Activated CD8-positive, alpha-beta memory T cell treated with anti-CD3 and anti-CD28 coated beads, Interleukin-2, amount 50 U/mL, for 24 hours (primary cell): ENCODE measurements around the gene CNTNAP2.

Experiments used
- DNase-seq: peaks from one replicate; pipeline ENCODE4 v3.0.0-alpha.2; 2020; ENCODE audit errors: extremely low read depth

Gene CNTNAP2

DNA sequence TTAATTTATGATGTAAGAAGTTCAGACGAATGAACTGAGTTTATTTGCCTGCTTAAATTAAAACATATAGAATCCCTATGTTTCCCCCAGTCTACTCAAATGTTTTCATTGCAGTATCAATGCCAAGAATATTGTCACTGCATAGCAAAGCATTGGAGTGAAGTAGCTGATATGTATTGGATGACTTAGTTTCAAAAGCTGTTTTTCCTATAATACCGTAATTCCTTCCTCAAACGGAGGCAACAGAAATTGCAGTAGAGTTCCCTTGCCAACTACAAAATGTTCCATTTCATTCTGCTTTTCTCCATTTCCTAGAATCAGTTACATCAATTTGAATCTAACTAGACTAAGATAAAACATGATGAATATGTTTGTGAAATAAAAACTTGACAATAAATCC is 174.1 kb downstream of the CNTNAP2 start:
- no peak for DNase-seq

DNA sequence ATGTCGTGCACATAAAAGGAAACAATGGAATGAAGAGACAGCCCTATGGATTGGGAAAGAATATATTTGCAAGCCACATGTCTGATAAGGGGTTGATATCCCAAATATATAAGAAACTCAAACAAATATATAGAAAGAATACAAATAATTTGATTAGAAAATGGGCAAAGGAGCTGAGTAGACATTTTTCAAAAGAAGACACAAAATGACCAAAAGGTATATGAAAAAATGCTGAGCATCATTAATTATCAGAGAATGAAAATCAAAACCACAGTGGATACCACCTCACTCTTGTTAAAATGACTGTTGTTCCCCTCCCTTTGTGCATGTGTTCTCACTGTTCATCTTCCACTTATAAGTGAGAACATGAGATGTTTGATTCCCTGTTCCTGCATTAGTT is 175.3 kb downstream of the CNTNAP2 start:
- no peak for DNase-seq

DNA sequence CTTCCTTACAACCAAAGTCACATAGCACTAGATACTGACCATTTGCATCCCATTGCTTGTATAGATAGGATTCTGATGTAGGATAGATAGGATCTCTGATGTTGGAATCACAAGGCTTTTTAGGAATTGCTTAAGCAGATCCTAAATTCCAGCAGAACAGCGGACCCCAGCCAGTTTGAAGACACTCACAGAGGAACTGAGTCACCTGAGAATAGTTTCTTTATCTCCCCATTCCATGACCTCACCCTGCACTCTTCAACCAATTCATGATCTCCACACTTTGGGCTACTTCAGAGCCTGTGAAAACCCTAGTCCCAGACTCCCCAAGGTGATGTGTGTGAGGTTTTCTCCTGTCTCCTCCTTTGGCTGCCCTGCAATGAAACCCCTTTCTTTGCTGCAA is 179.4 kb downstream of the CNTNAP2 start:
- no peak for DNase-seq

DNA sequence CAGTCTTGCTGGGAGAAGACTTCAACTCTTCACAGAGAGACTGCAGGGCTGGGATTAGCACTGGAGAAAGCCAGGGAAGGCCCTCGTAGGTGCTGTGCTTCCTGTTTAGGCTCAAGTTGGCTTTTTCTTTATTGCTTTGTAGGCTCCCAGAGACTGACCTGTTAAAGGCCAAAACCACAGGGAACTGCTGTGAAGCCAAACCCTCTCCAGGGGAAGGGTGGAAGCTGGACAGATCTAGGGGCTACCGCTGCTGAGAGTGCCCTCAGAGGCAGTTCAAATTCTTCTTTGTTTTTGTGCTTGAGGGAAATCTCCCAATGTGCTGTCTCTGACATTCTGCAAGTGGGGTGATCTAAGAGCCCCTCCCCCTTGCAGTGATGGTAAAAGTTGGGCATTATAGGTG is 198.4 kb downstream of the CNTNAP2 start:
- no peak for DNase-seq

DNA sequence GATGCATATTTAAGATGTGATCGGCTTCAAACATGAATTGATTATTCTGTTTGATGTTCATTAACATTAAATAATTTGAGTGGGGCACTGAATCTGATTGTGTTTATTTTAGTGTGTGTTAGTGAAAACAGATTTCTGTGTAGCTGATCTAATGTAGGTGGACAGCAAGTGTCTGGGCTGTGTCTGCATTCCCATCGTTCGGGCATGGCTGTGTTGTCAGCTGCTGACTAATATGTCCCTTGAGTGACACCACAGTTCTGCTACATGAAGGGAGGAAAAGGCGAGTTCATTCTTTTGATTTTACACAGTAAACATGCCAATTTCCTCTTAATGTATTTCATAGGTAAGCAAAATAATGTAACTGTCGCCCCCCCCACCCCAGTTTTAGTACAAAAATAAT is 203.0 kb downstream of the CNTNAP2 start:
- DNase-seq = no peak

DNA sequence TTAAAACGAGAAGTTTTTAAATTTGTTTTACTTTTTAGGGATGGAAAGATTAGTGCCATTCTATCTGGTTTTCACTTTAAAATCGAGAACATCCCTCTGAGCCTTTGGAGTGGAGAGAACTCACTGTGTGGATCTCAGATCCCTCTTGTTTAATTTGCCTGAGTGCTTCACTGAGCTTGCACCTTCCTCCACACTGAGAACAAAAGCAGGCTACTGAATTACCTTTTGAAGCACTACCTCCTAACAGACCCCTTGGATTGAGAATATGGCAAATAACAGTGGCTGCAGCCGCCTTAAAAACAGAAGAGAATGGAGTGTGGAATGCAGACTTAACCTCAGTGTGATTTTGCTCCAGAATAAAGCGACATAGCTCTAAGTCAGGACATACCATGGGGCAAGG is 204.7 kb downstream of the CNTNAP2 start:
- no peak for DNase-seq

DNA sequence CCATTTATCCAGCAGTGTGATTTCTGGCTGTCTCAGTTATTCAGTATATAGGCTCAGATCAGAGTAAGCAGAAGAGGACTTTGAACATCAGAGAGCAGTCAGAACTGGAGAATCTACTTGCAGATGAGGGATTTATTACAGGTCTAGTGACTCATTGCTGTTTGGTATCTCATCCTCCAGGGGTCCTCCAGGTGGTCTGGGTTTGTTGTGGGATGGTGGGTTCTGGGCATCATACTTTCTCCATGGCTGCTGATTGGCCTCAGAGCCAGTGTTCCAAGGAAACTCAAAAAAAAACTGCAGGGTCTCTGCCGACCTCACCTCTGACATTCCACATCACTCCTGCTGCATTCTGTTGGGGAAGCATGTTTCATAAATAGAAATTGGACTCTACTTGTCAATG is 214.8 kb downstream of the CNTNAP2 start:
- no peak for DNase-seq

DNA sequence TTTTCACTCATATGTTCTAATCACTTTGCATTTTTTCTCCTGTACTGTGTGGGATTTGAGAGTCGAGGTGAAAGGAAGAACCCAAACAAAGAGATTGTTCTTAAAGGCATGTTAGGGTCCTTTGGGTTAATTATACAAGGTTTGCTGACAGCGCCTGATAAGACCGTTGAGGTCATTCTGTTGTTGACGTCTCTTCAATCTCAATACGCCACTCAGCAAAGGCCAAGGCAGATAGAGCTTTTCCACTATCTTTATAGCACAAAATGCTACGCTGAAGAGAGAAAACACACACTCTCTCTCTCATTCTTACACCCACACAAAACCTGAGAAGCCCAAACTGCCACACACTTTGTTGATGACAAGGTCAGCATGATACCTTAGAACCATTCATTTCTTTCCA is 228.7 kb downstream of the CNTNAP2 start:
- no peak for DNase-seq

DNA sequence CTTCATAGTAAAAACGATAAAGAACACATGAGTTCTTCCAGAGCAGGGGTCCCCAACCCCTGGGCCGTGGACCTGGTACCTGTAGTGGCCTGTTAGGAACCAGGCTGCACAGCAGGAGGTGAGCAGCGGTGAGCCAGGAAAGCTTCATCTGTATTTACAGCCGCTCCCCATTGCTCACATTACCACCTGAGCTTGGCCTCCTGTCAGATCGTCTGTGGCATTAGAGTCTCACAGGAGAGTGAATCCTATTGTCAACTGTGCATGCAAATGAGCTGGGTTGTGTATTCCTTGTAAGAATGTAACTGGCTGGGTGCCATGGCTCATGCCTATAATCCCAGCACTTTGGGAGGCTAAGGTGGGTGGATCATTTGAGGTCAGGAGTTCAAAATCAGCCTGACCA is 229.5 kb downstream of the CNTNAP2 start:
- DNase-seq = no peak

DNA sequence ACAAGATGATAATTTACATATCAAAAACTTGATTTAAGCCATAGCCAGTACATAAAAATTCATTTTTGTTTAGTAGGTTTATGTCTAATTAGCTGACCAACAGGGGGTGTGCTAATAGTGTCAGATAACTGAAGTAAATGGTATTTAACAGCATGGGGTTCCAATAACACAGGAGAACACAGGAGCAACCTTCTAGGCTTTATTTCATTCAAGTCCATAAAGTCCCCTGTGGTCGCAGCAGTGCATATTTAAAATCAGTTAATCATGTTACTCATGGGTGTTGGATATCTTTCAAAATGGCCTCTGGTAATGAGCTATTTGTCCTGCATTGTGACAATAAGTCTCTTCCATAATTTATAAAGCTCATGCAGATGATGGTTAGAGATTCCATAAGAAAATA is 238.6 kb downstream of the CNTNAP2 start:
- DNase-seq = no peak

DNA sequence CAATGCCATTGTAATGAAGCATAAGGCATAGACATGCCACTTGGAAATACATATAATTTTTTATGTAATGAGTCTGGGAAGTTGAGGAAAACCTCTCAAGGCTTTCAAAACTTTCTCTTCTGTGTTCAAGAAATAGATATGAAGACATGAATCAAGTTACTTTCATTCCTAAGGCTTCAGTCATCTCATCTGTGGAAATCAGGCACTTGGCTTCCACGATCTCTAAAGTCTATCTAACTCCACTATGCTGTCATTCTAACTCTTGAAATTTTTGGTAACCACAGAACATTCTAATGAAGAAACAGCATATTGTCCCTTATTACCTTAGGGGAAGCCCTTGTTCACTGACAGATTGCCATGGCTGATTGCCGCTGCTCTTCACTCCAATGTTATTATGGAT is 242.6 kb downstream of the CNTNAP2 start:
- no peak for DNase-seq

DNA sequence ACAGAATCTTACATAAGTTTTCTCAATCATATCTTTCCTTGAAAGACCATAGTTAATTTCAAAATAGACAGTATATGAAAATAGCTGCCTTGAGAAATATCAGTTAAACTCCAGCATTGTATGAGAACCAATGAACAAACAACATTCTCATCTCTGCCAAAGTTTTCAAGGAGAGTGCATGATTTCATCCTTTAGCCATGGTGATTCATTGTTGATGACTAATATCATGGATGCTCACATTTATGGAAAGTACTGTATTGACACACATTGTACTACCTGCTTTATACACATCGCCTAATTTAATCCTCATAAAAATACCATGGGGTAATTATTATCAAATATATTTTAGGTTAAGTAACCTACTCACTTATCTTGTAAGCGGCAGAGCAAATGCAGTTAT is 250.3 kb downstream of the CNTNAP2 start:
- DNase-seq = no peak

DNA sequence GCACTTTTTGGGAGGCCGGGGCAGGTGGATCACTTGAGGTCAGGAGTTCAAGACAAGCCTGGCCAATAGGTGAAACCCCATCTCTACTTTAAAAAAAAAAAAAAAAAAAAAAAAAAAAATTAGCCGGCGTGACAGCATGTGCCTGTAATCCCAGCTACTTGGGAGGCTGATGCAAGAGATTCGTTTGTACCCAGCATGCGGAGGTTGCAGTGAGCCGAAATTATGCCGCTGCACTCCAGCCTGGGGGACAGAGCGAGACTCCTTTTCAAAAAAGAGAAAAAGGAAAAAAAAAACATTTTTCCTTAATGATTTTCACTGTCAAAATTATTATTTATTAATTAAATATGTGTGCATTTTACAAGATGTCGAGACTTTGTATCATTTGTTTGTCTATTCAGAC is 253.6 kb downstream of the CNTNAP2 start:
- DNase-seq = no peak

DNA sequence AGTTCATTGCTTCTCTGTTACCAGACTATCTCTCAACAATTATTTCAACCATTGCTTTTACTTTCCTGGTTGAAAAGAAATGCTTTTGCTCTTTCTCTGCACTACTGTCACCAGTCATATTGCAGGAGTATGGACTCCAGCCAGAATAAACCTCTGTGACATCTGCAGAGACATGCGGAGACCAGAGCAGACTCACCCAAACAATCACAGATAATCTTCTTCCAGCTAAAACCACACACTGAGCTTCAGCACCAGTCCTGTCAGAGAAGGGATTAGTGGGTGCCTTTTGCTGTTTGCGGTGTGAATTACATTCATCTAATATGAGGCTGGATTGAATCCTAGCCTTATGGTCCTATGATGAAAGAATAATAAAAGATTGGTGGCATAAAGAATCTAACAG is 258.6 kb downstream of the CNTNAP2 start:
- DNase-seq = no peak

DNA sequence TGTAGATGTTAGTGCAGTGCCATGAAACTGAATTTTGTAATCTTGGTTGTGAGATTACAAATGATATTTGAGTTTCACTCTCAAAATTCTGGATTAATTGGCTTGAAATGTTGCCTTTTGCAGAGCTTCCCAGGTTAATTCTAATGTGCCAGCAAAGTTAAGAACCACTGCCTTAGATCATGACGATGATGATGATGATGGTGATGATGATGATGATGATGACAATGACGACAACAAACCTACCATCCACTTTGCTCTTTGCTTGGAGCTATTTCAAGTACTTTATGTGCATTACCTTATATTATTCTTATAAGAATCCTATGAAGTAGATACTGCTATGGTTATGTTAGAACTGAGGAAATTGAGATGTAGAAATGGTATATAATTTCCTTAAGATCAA is 261.6 kb downstream of the CNTNAP2 start:
- no peak for DNase-seq

DNA sequence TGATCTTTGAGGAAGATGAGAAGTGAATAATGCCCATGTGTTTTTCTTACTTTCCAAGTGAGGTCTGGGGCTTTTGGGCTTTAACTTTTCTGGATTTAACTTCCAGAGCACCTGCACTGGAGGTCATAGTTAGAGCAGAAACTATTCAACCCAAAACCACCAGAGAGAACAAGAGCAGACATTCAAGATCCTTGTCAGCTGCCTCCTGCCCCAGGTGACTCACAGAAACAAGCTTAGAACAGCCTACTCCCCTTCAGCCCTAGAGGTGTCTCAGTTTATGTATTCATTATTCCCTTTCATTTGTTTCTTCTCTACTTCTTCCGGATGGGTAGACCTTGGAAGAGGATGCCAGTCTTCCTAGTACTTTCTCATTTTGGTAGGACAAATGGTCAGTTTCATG is 270.5 kb downstream of the CNTNAP2 start:
- no peak for DNase-seq

DNA sequence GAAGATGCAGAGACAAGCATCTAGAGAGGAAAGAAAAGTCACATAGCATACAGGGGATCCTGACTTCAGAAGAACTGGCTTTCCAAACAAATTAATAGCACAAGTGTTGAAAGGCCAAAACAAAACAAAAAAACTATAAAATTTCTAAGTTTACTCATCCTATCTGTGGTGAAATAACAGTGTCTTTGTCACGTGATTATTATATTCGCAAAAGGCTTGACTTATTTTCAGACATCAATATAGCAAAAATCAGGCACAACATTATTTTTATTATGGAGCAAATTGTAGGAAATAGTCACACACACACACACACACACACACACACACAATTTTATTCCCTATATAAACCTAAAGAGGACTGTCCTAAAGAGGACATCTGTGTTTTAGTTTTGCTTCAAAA is 272.3 kb downstream of the CNTNAP2 start:
- DNase-seq = no peak

DNA sequence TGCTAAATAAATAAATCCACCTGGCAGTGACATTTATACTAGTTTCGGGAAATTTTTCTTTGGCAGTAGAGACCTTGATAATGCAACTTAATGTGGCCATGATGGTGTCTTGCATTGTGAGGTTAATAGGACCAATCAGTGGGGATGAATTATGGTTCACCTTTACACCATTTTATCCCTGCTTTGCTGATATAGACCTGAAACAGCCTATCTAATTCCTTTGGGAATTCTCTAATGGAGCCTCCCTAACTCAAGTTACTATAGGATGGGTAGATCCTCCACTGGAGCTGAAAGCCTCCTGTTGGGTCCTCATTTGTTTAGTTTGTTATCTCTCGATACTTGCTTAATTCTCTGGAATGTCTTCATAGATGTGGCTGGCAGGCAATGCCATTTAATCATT is 276.7 kb downstream of the CNTNAP2 start:
- no peak for DNase-seq

DNA sequence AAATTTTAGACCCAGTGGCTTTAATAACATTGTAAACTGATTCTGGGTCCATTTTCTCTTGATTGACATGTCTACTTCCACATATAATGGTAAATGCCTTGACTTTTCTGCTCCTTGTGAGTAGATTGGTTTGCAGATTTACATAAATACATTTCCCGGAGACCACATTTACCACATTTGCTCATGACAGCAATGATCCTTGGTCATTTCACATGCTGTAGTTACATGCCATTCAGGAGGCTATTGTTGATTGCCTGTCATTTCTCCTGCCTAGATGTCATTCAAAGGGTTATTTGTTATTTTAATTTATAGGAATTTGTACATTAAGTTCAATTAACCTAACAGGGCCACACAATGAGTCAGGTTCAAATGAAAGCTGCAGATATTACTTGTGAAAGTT is 280.5 kb downstream of the CNTNAP2 start:
- no peak for DNase-seq

DNA sequence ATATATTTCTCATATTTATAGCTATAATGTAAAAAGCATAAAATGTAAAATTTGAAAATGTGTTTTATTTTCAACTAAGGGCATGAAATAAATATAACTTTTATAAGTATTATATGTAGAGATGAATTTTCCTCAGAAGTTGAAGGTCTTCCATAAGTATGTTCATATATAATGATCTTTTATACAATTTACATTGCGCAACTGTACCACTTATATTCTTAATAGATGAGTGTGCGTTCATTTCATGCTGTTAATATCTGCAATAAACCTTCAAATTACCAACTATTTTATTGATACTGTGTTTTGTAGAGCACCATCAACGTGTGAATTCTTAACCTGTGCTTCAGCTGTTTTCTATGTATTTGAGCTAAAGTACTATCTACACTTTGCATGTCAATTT is 285.3 kb downstream of the CNTNAP2 start:
- no peak for DNase-seq

DNA sequence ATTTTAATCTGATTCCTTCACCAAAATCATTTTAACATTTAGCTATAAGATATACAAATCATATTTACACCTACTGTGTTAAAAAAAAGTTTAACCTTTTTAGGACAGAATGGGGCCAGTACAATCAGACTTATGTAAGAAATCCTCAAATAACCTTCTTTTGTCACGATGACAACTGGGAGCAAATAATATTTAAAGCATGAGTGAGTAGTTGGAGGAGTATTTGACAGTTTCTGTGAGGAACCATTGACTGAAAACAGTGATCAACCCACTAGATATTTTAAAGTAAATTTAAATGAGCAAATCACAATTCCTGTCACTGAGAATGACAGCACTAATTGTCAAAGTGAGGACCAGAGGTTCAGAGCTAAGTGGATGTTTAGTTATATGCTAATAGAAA is 289.1 kb downstream of the CNTNAP2 start:
- no peak for DNase-seq

DNA sequence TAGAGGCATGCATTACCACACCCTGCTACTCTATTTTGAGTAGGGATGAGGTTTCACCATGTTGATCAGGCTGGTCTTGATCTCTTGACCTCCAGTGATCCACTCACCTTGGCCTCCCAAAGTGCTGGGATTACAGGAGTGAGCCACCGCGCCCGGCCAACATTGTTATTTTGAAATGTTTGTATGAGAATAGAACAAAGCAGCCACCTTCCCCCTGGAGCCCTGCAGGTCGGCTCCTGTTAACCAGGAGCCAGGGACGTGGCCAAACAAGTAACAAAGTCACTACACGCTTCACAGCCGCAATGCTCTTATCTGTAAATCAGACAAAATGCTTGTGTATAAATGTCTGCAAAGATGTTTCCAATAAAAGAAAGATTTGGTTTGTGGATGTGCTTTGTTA is 295.4 kb downstream of the CNTNAP2 start:
- no peak for DNase-seq

DNA sequence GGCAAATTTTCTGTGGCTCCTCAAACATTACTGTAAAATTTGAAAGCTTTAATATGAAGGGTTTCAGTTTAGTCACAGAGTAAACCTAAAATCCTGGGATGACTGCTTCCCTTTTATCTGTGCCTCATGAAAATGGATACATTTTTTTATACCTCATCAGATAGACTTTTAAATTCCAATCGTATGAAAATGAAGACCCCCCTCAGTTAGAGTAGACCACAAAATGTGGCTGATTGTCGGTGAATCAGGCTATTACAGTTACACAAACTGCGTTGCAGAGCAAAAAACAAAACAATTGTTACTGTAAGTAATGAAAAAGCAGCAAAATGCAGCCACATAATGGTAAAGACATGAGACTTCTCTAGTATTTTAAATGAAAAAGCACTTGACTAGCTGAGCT is 296.2 kb downstream of the CNTNAP2 start:
- DNase-seq = no peak

DNA sequence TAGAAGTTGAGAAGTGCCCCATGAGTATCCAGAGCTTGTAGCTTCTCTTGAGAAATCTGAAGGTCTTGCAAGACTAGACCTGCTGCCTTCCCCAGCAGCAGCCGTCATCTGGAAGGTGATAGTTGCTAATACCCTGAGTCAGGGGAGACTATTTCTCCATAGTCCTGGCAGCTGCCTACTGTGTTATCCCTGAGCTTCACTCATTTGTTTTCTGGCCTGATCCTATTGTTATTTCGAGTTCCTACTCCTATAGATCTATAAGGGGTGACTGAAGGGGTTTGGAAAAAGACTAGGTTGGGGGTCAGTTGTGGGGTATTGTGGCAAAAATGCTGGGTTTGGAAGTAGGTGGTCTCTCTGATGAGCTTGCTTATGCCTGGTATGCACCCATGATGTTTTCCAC is 297.8 kb downstream of the CNTNAP2 start:
- DNase-seq = no peak

DNA sequence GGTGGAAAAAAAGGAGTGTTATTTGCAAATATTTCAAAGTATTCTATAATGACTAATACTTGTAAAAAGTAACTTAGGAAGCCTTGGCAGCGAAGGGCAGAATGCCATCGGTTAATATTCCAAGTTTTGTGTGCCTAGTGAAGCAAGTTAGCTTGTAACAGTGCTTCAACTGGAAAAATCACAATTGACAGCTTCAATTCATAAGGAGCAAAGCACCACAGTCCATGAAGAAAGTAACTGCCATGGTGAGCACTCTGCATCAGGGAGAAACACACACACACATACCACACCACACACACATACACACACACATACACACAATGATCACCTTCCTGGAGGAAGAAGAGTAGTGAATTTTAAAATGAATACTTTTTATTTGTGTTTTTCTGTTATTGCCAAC is 298.3 kb downstream of the CNTNAP2 start:
- DNase-seq = no peak
